ENCODE results near the gene NDUFS6. TPM values are rescaled to one million over a fixed set of nuclear protein-coding genes. Genes with fewer than 3 reads are reported as not detected.
A peak's percentile ranks its signal among the peaks of the same experiment; 100 is the strongest.

The NDUFS6 gene
- polyA plus RNA-seq, 6 donors from 2014 or later, result 39.0 to 60.6 (median 47.3) TPM

- DNase-seq, result no peak
Observed at GRCh38 chr5:1844708-1845436, 43.7 kb downstream of the NDUFS6 start.

GRCh38 chr5:1845696-1846095 lies 44.5 kb downstream of the NDUFS6 start:
- peaks cover 0 to 3% (median 0%) of the 10 kb centered on the region in 7 donors for H3K9me3 Mint-ChIP-seq
- H3K36me3 Mint-ChIP-seq, result no peaks in the 10 kb centered on the region
- no peak overlapping the region for H3K4me3 Mint-ChIP-seq
- H3K27me3 Mint-ChIP-seq, result peaks cover 10 to 24% (median 21%) of the 10 kb centered on the region in 3 donors
- H3K4me1 Mint-ChIP-seq, result no peaks in the 10 kb centered on the region
- H3K27ac Mint-ChIP-seq, result no peak overlapping the region
- DNase-seq (no peak), ATAC-seq (ENCODE audit: low read depth in 2 of 2) (no peak)

More at GRCh38 chr5:1844708-1845436, 43.7 kb downstream of the NDUFS6 start:
- Mint-ChIP-seq H3K4me3 (no peak overlapping the region), H3K27ac (no peak overlapping the region), H3K9me3 (peaks cover 0 to 3% (median 0%) of the 10 kb centered on the region in 7 donors), H3K4me1 (no peaks in the 10 kb centered on the region), H3K27me3 (peaks cover 15 to 32% (median 25%) of the 10 kb centered on the region in 3 donors), H3K36me3 (no peaks in the 10 kb centered on the region)
- no peak for ATAC-seq (ENCODE audit: low read depth in 2 of 2)

- DNase-seq (no peak), ATAC-seq (ENCODE audit: low read depth in 2 of 2) (no peak)
- no peak overlapping the region for H3K4me3 Mint-ChIP-seq
- H3K9me3 Mint-ChIP-seq, result peaks cover 0 to 3% (median 0%) of the 10 kb centered on the region in 7 donors
- H3K27ac Mint-ChIP-seq, result no peak overlapping the region
- H3K36me3 Mint-ChIP-seq, result no peaks in the 10 kb centered on the region
- peaks cover 16 to 29% (median 20%) of the 10 kb centered on the region in 3 donors for H3K27me3 Mint-ChIP-seq
- H3K4me1 Mint-ChIP-seq, result no peaks in the 10 kb centered on the region
Observed at GRCh38 chr5:1846583-1846982, 45.4 kb downstream of the NDUFS6 start.

- Mint-ChIP-seq H3K27ac (no peak overlapping the region), H3K36me3 (no peaks in the 10 kb centered on the region), H3K4me3 (no peak overlapping the region), H3K27me3 (peaks cover 20 to 34% (median 20%) of the 10 kb centered on the region in 3 donors), H3K9me3 (peaks cover 0 to 3% (median 0%) of the 10 kb centered on the region in 7 donors), H3K4me1 (no peaks in the 10 kb centered on the region)
- DNase-seq (no peak), ATAC-seq (ENCODE audit: low read depth in 2 of 2) (no peak)
Observed at GRCh38 chr5:1847056-1847455, 45.8 kb downstream of the NDUFS6 start.

GRCh38 chr5:1847611-1848010 lies 46.4 kb downstream of the NDUFS6 start:
- ATAC-seq (ENCODE audit: low read depth in 2 of 2) (no peak), DNase-seq (no peak)
- Mint-ChIP-seq H3K9me3 (peaks cover 0 to 3% (median 0%) of the 10 kb centered on the region in 7 donors), H3K36me3 (no peaks in the 10 kb centered on the region), H3K27ac (no peak overlapping the region), H3K4me3 (no peak overlapping the region), H3K4me1 (no peaks in the 10 kb centered on the region), H3K27me3 (peaks cover 16 to 40% (median 22%) of the 10 kb centered on the region in 3 donors)

GRCh38 chr5:1850324-1851154 lies 49.3 kb downstream of the NDUFS6 start:
- no peaks in the 10 kb centered on the region for H3K4me1 Mint-ChIP-seq
- no peak overlapping the region for H3K4me3 Mint-ChIP-seq
- no peak overlapping the region for H3K27ac Mint-ChIP-seq
- H3K36me3 Mint-ChIP-seq, result no peaks in the 10 kb centered on the region
- H3K9me3 Mint-ChIP-seq, result peaks cover 0 to 3% (median 0%) of the 10 kb centered on the region in 7 donors
- H3K27me3 Mint-ChIP-seq, result peaks cover 26 to 67% (median 50%) of the 10 kb centered on the region in 3 donors
- ATAC-seq (ENCODE audit: low read depth in 2 of 2) (no peak), DNase-seq (no peak)

GRCh38 chr5:1851290-1851934 lies 50.2 kb downstream of the NDUFS6 start:
- Mint-ChIP-seq H3K4me1 (no peaks in the 10 kb centered on the region), H3K9me3 (peaks cover 0 to 3% (median 0%) of the 10 kb centered on the region in 7 donors), H3K27ac (no peak overlapping the region), H3K36me3 (no peaks in the 10 kb centered on the region), H3K27me3 (peaks cover 26 to 75% (median 59%) of the 10 kb centered on the region in 3 donors), H3K4me3 (no peak overlapping the region)
- DNase-seq, result no peak
- no peak for ATAC-seq (ENCODE audit: low read depth in 2 of 2)

- DNase-seq (no peak), ATAC-seq (ENCODE audit: low read depth in 2 of 2) (no peak)
- Mint-ChIP-seq H3K36me3 (no peaks in the 10 kb centered on the region), H3K9me3 (peaks cover 0 to 3% (median 0%) of the 10 kb centered on the region in 7 donors), H3K4me3 (no peak overlapping the region), H3K27me3 (peaks cover 20 to 73% (median 57%) of the 10 kb centered on the region in 3 donors), H3K27ac (no peak overlapping the region), H3K4me1 (no peaks in the 10 kb centered on the region)
Observed at GRCh38 chr5:1852324-1852947, 51.2 kb downstream of the NDUFS6 start.

- Mint-ChIP-seq H3K27me3 (peaks cover 15 to 64% (median 49%) of the 10 kb centered on the region in 3 donors), H3K4me3 (no peak overlapping the region), H3K27ac (no peak overlapping the region), H3K9me3 (no peaks in the 10 kb centered on the region), H3K4me1 (no peaks in the 10 kb centered on the region), H3K36me3 (no peaks in the 10 kb centered on the region)
- DNase-seq (no peak), ATAC-seq (ENCODE audit: low read depth in 2 of 2) (no peak)
Observed at GRCh38 chr5:1853531-1853930, 52.3 kb downstream of the NDUFS6 start.

GRCh38 chr5:1855075-1855474 lies 53.9 kb downstream of the NDUFS6 start:
- H3K4me3 Mint-ChIP-seq, result no peak overlapping the region
- peaks cover 18 to 55% (median 49%) of the 10 kb centered on the region in 3 donors for H3K27me3 Mint-ChIP-seq
- no peaks in the 10 kb centered on the region for H3K9me3 Mint-ChIP-seq
- ATAC-seq (ENCODE audit: low read depth in 2 of 2) (no peak), DNase-seq (no peak)
- peak overlapping the region in 1 of 6 donors; percentile 49 for H3K27ac Mint-ChIP-seq
- no peaks in the 10 kb centered on the region for H3K36me3 Mint-ChIP-seq
- no peaks in the 10 kb centered on the region for H3K4me1 Mint-ChIP-seq

- Mint-ChIP-seq H3K9me3 (no peaks in the 10 kb centered on the region), H3K27ac (no peak overlapping the region), H3K4me1 (no peaks in the 10 kb centered on the region), H3K36me3 (no peaks in the 10 kb centered on the region), H3K27me3 (peaks cover 18 to 55% (median 49%) of the 10 kb centered on the region in 3 donors), H3K4me3 (no peak overlapping the region)
- no peak for ATAC-seq (ENCODE audit: low read depth in 2 of 2)
- DNase-seq, result no peak
Observed at GRCh38 chr5:1855596-1855995, 54.4 kb downstream of the NDUFS6 start.

- Mint-ChIP-seq H3K27me3 (peaks cover 23 to 52% (median 46%) of the 10 kb centered on the region in 3 donors), H3K4me3 (no peak overlapping the region), H3K36me3 (no peaks in the 10 kb centered on the region), H3K9me3 (no peaks in the 10 kb centered on the region), H3K27ac (no peak overlapping the region), H3K4me1 (no peaks in the 10 kb centered on the region)
- ATAC-seq (ENCODE audit: low read depth in 2 of 2) (no peak), DNase-seq (no peak)
Observed at GRCh38 chr5:1856596-1857255, 55.5 kb downstream of the NDUFS6 start.

GRCh38 chr5:1857256-1857600 lies 56.0 kb downstream of the NDUFS6 start:
- ATAC-seq (ENCODE audit: low read depth in 2 of 2) (no peak), DNase-seq (no peak)
- Mint-ChIP-seq H3K36me3 (no peaks in the 10 kb centered on the region), H3K4me3 (no peak overlapping the region), H3K4me1 (no peaks in the 10 kb centered on the region), H3K27me3 (peaks cover 25 to 51% (median 49%) of the 10 kb centered on the region in 3 donors), H3K27ac (no peak overlapping the region), H3K9me3 (no peaks in the 10 kb centered on the region)

All from naive B cell (primary cell).